Ovary (tissue), 9 donors: ENCODE measurements around the gene RRAS2. TPM values are rescaled to one million over a fixed set of nuclear protein-coding genes. Genes with fewer than 3 reads are reported as not detected.

Experiments
- DNase-seq, 5 donors: peaks; one replicate each; pipeline ENCODE4 v3.0.0-alpha.2; 2019 to 2020
- H3K27ac ChIP-seq, 2 donors: fragments of 200-600 bp; one replicate each; pipeline versions ENCODE4 v1.5.1 to v1.8.0; 2019 to 2022
- H3K27me3 ChIP-seq: fragments of 200-600 bp; one replicate; pipeline ENCODE4 v1.8.0; 2022
- H3K36me3 ChIP-seq: fragments of 200-600 bp; sonication (generic); one replicate; pipeline ENCODE4 v1.5.1; 2019
- H3K4me1 ChIP-seq: one replicate; pipeline ENCODE4 v1.8.1; 2013; ENCODE audit warnings: mild to moderate bottlenecking, moderate library complexity; ENCODE audit not compliant: insufficient read depth
- H3K4me3 ChIP-seq: fragments of 200-600 bp; sonication (generic); one replicate; pipeline ENCODE4 v1.5.1; 2017
- H3K9me3 ChIP-seq, 2 donors: fragments of 200-600 bp in 1 of 2; sonication (generic) in 1 of 2; one replicate each; pipeline versions ENCODE4 v1.5.1 to v1.8.1; 2013 to 2019; ENCODE audit warnings: mild to moderate bottlenecking in 1 of 2, moderate library complexity in 1 of 2
- EP300 ChIP-seq: sonication (generic); formaldehyde crosslinking; IDR thresholded peaks from one replicate; pipeline ENCODE4 v1.6.1; 2017; ENCODE audit warnings: antibody characterized with exemption
- POLR2A ChIP-seq: fragments of 450-650 bp; IDR thresholded peaks from one replicate; pipeline ENCODE4 v1.6.1; 2017; ENCODE audit warnings: antibody characterized with exemption, mild to moderate bottlenecking, moderate library complexity
- WGBS, 3 donors: extraction: QIAGEN DNeasy Blood & Tissue Kit in 1 of 3; methylation state at CpG; one replicate each; pipeline versions ENCODE4 v1.1.5 to v1.1.7; 2013 to 2017; 5-methylcytosine and 5-hydroxymethylcytosine counted together
- intact Hi-C, 4 donors: fragments of 100-400 bp; cut with DNase I; formaldehyde crosslinking; loops; one replicate each; pipeline versions ENCODE4 v1.11.0 to v1.15.1; 2022 to 2023
- polyA plus RNA-seq, 2 donors: library from polyadenylated mRNA; stranded (reverse); fragments of 200-250 nt in 1 of 2; fragments of 350-450 nt in 1 of 2; fragmentation: Illumina TruSeq in 1 of 2; extraction: RNeasy Lipid Tissue Mini Kit (QIAGEN cat#74804) in 1 of 2; gene quantifications; one replicate each; pipeline ENCODE4 v1.2.3, GENCODE V29; 2013 to 2014
- total RNA-seq, 7 donors: library from RNA; depleted of rRNA in 2 of 7; stranded (reverse); fragments of >200 nt in 2 of 7; fragmentation: NEBNext Ultra II Directional in 3 of 7; extraction: Animal tissue kit (Norgen Biotek cat#: 25700) in 3 of 7; gene quantifications; one replicate each; pipeline versions ENCODE4 v1.1.0 to v1.2.4, GENCODE V29; 2016 to 2023
- TF ChIP-seq, protein P1 (sequence below), 3 donors: fragments of 450-650 bp in 2 of 3; fragments of 200-600 bp in 1 of 3; IDR thresholded peaks; one replicate each; pipeline versions ENCODE4 v1.5.1 to v1.8.0; 2016 to 2022; ENCODE audit warnings: antibody characterized with exemption in 3 of 3, mild to moderate bottlenecking in 1 of 3
- donor health status: DM: no; HTN: no; CAD: no; lungs with moderate emphysema.
- donor health status: DM: no; HTN: no; CAD: no.
- donor health status: Bipolar disorder and iron deficiency.
- donor health status: DM: yes; HTN: yes; CAD: no.
- donor health status: DM: no; HTN: no; CAD: no.
- donor health status: DM: yes; HTN: yes; CAD: no.

RRAS2 gene
- total and polyA plus RNA-seq, 9 donors = 25.7 to 45.2 (median 34.8) TPM

DNA sequence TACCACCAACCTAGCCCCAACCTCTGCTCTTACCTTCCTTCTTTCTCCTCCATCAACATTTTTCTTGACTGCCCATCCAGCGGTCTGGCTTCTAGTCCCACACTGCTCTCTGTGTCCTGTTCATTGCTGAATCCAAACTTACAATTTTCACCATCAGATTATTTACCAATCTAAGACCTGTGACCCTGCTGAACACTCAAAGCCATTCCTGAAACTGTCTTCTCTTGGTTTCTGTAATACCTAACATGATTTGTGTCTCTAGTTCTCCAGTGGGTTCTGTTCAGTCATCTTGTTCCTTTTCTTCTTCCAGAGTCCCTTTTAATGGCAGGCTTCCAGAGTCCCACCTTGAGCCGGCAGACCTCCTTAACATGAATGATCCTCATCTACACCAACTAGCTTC is 24.1 kb downstream of the RRAS2 start:
- WGBS, 3 donors = 87 to 89% (median 88%) methylated on average over 2 of the region's 2 CpGs
- intact Hi-C loops = no loop called here
- DNase-seq = no peak
- no peak overlapping the region for H3K27ac ChIP-seq
- no peaks in the 10 kb centered on the region for H3K36me3 ChIP-seq
- H3K4me1 ChIP-seq = peaks cover 4% of the 10 kb centered on the region
- H3K9me3 ChIP-seq = no peaks in the 10 kb centered on the region
- no peak overlapping the region for H3K4me3 ChIP-seq
- H3K27me3 ChIP-seq = no peaks in the 10 kb centered on the region
- no peak for TF ChIP-seq POLR2A
- TF ChIP-seq, protein P1, sequence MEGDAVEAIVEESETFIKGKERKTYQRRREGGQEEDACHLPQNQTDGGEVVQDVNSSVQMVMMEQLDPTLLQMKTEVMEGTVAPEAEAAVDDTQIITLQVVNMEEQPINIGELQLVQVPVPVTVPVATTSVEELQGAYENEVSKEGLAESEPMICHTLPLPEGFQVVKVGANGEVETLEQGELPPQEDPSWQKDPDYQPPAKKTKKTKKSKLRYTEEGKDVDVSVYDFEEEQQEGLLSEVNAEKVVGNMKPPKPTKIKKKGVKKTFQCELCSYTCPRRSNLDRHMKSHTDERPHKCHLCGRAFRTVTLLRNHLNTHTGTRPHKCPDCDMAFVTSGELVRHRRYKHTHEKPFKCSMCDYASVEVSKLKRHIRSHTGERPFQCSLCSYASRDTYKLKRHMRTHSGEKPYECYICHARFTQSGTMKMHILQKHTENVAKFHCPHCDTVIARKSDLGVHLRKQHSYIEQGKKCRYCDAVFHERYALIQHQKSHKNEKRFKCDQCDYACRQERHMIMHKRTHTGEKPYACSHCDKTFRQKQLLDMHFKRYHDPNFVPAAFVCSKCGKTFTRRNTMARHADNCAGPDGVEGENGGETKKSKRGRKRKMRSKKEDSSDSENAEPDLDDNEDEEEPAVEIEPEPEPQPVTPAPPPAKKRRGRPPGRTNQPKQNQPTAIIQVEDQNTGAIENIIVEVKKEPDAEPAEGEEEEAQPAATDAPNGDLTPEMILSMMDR (IDR thresholded peaks at IDR 0.05) = no peak
- TF ChIP-seq EP300 = no peak

DNA sequence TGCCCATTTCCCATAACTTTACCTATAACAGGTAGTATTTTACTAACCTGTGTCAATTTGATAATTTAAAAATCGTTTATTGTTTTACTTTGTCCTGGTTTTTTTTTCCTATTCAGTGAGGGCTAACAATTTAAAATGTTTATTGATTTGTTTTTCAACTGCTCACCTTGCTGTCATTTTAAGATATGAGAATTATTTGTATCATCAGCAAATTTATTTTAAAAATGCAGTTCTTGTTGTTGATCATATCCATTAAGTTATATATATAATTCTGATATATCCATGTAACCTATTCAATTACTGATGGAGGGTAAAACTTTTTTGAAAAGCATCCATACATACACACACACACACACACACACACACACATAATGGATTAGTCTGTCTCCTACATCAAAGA is 24.8 kb downstream of the RRAS2 start:
- WGBS, 3 donors = 77 to 89% (median 84%) methylated on average over 1 of the region's 1 CpG
- Histone ChIP-seq H3K27ac (no peak overlapping the region), H3K4me3 (no peak overlapping the region), H3K27me3 (no peaks in the 10 kb centered on the region), H3K36me3 (no peaks in the 10 kb centered on the region), H3K9me3 (no peaks in the 10 kb centered on the region), H3K4me1 (peaks cover 4% of the 10 kb centered on the region)
- intact Hi-C loops = no loop called here
- TF ChIP-seq, protein P1 (IDR thresholded peaks at IDR 0.05) = no peak
- TF ChIP-seq EP300 (no peak), POLR2A (no peak)
- no peak for DNase-seq

DNA sequence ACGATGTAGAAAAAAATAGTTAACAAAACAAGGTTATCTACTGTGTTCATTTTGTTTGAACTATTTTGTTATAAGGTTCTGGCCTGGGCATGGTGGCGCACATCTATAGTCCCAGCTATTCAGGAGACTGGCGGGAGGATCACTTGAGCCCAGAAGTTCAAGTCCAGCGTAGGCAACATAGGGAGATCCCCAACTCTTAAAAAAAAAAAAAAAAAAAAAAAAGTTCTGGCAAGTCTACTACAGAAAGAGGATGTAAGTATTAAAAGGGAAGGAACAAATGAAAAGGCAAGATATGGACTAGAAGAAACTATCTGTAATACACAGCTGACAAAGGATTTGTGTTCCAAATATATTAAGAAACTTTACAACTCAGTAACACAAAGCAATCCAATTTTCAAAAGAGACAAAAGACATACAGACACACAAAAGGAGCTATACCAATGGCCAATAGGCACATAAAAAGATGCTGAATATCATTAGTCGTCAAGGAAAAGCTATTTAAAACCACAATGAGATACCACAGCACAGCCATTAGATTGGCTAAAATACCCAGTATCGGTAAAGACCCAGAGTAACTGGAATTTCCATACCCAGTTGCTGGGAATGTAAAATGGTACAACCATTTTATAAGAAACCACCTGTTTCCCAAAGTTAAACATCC is 27.4 kb downstream of the RRAS2 start:
- no peak overlapping the region for H3K27ac ChIP-seq
- TF ChIP-seq, protein P1 (IDR thresholded peaks at IDR 0.05) = no peak
- no peak for TF ChIP-seq EP300
- no peak for TF ChIP-seq POLR2A
- DNase-seq = no peak
- 78 to 85% (median 82%) methylated on average over 6 of the region's 6 CpGs for WGBS, 3 donors
- intact Hi-C loops = no loop called here
- H3K4me1 ChIP-seq = no peaks in the 10 kb centered on the region
- H3K4me3 ChIP-seq = no peak overlapping the region
- H3K27me3 ChIP-seq = no peaks in the 10 kb centered on the region
- no peaks in the 10 kb centered on the region for H3K9me3 ChIP-seq
- no peaks in the 10 kb centered on the region for H3K36me3 ChIP-seq

DNA sequence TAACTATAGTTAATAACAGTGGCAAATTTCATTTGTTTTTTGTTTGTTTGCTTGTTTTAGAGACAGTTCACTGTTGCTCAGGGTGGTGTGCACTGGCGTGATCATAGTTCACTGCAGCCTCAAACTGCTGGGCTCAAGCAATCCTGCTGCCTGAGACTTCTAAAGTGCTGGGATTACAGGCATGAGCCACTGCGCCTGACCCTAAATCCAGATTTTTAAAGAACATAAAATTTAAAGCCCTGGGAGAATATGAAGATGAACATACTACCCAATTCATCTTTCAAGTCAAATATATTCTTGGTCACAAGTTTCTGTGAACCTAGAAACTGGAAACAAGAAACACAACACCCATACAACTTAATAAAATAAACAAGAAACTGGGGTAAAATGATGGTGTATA is 28.1 kb downstream of the RRAS2 start:
- TF ChIP-seq POLR2A = no peak
- DNase-seq = no peak
- Histone ChIP-seq H3K27me3 (no peaks in the 10 kb centered on the region), H3K9me3 (no peaks in the 10 kb centered on the region), H3K27ac (no peak overlapping the region), H3K4me3 (no peak overlapping the region), H3K4me1 (no peaks in the 10 kb centered on the region), H3K36me3 (no peaks in the 10 kb centered on the region)
- WGBS, 3 donors = 94 to 99% (median 97%) methylated on average over 2 of the region's 2 CpGs
- intact Hi-C loops = no loop called here

DNA sequence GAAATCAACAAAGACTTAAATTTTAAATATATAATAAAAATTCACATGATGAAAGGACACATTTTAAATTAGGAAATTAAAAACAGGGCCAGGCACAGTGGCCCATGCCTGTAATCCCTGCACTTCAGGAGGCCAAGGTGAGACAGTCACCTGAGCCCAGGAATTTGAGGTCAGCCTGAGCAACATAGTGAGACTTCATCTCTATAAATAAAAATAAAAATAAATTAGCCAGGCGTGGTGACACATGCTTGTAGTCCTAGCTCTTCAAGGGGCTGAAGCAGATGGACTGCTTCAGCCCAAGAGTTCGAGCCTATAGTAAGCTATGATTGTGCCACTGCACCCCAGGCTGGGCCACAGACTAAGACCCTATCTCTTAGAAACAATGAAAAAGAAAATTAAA is 29.3 kb downstream of the RRAS2 start:
- WGBS, 3 donors = 77 to 88% (median 88%) methylated on average over 2 of the region's 2 CpGs
- DNase-seq = no peak
- H3K4me1 ChIP-seq = no peaks in the 10 kb centered on the region
- TF ChIP-seq, protein P1 (IDR thresholded peaks at IDR 0.05) = no peak
- TF ChIP-seq POLR2A = no peak
- TF ChIP-seq EP300 = no peak
- H3K4me3 ChIP-seq = no peak overlapping the region
- no peaks in the 10 kb centered on the region for H3K36me3 ChIP-seq
- H3K9me3 ChIP-seq = no peaks in the 10 kb centered on the region
- intact Hi-C loops = no loop called here
- H3K27me3 ChIP-seq = no peaks in the 10 kb centered on the region
- H3K27ac ChIP-seq = no peak overlapping the region
